ENCODE data around the gene MST1.
A peak's percentile ranks its signal among the peaks of the same experiment; 100 is the strongest.
"Not testable (repeated sequence)": the region's sequence is repeated elsewhere in the genome, so short reads cannot be mapped to it uniquely, and the experiment has no call there.

MST1 gene

DNA sequence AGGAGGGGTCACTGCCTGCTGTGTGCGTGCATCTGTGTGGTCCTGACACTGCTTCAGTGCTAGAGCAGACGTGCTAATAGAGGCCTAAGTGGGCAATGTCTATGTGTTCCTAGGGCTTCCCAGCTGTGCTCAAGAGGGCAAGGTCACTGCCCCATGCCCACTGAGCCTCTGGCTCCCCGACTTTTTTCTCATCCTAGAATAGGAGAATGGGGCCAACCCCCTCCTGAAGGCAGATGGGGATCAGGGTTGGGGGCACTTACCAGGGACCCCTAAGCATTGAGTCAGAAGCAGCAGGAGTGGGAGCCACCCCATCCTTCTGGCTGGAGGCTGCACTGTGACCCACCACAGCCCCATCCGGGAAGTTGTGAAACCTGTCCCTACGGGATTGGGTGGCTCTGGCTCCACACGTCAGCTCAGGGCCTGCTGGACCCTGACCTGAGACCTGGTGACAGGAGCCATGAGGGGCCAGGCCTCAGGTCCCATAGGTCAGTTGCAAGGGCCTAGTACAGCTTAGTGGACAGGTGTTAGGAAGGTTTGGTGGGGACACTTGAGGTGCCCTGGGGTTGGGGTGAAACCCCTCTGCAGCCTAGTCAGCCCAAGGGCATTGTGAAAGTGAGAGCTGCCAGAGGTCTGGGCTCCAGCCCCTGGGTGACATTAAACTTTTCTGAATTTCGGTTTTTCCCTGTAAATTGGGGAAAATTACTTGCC, 782 bp downstream of the MST1 start:
- Mint-ChIP-seq H3K4me1 (peaks cover 27% of the 10 kb centered on the region), H3K4me3 (peak overlapping the region; percentile 94 to 98 (median 97)), H3K27ac (peak overlapping the region; percentile 92 to 97 (median 97))
- H3K36me3 Mint-ChIP-seq (ENCODE audit: low read depth); H3K9me3 Mint-ChIP-seq; H3K27me3 Mint-ChIP-seq (ENCODE audit: low read depth): not testable (repeated sequence)

GRCh38 chr3:49687424-49687795, 1.9 kb downstream of the MST1 start:
- H3K9me3 Mint-ChIP-seq; H3K36me3 Mint-ChIP-seq (ENCODE audit: low read depth); H3K27me3 Mint-ChIP-seq (ENCODE audit: low read depth): not testable (repeated sequence)
- Mint-ChIP-seq H3K27ac (peak overlapping the region; percentile 74 to 86 (median 75)), H3K4me1 (peaks cover 23% of the 10 kb centered on the region), H3K4me3 (peak overlapping the region; percentile 86 to 98 (median 97))

GRCh38 chr3:49686769-49687423, 2.4 kb downstream of the MST1 start:
- peak overlapping the region; percentile 86 to 98 (median 97) for H3K4me3 Mint-ChIP-seq
- not testable (repeated sequence) for H3K27me3 Mint-ChIP-seq (ENCODE audit: low read depth); H3K9me3 Mint-ChIP-seq; H3K36me3 Mint-ChIP-seq (ENCODE audit: low read depth)
- peak overlapping the region; percentile 74 to 86 (median 75) for H3K27ac Mint-ChIP-seq
- H3K4me1 Mint-ChIP-seq = peaks cover 23% of the 10 kb centered on the region

DNA sequence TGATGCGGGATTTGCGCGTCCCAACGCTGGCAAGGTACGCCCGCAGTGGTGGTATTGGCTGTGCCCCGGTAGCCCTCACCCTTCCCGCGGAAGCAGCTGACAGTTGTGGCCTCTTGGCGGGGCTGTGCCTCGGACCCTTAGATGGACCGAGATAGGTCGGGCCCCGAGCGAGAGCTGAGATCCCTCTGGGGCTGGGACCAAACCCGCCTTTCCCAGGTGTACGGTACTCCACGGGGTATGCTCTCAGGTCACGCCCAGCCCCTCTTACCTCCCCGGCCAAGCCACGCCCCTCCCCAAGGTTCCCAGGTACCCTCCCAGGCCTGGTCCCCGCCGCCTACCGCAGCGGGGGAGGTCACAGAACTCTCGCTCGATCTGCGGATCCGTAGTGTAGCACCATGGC, 2.9 kb downstream of the MST1 start:
- not testable (repeated sequence) for H3K27ac Mint-ChIP-seq; H3K27me3 Mint-ChIP-seq (ENCODE audit: low read depth); H3K9me3 Mint-ChIP-seq; H3K36me3 Mint-ChIP-seq (ENCODE audit: low read depth)
- H3K4me1 Mint-ChIP-seq = peaks cover 23% of the 10 kb centered on the region
- H3K4me3 Mint-ChIP-seq = peak overlapping the region; percentile 86 to 98 (median 97)

DNA sequence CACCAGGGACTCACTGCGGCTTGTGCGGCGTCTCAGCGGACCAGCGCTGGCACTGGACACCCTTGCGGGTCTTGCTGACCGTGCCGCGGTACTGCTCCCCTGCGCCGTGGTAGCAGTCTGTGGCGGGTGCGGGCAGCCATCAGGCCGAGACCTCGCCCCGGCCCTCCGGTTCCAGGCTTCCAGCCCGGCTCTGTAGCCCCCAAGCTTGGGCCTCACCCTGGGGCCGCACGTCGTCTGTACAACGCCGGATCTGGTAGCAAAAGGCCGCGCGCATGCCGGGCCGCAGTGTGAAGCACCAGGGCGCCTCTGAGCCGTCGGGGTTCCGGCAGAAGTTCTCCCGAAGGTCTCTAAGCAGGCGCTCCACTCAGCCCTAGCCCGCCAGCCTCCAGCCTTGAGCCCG, 3.4 kb downstream of the MST1 start:
- H3K36me3 Mint-ChIP-seq (ENCODE audit: low read depth) = not testable (repeated sequence)

GRCh38 chr3:49685103-49685502, 4.2 kb downstream of the MST1 start:
- Mint-ChIP-seq H3K4me3 (peak overlapping the region; percentile 49 to 62 (median 50)), H3K4me1 (peaks cover 18% of the 10 kb centered on the region)
- H3K36me3 Mint-ChIP-seq (ENCODE audit: low read depth); H3K9me3 Mint-ChIP-seq; H3K27ac Mint-ChIP-seq; H3K27me3 Mint-ChIP-seq (ENCODE audit: low read depth): not testable (repeated sequence)

More for the DNA sequence above, 3.4 kb downstream of the MST1 start:
- not testable (repeated sequence) for H3K27ac Mint-ChIP-seq; H3K27me3 Mint-ChIP-seq (ENCODE audit: low read depth); H3K9me3 Mint-ChIP-seq
- H3K4me3 Mint-ChIP-seq = peak overlapping the region in 2 of 3 experiments; percentile 38 to 98
- peaks cover 23% of the 10 kb centered on the region for H3K4me1 Mint-ChIP-seq

DNA sequence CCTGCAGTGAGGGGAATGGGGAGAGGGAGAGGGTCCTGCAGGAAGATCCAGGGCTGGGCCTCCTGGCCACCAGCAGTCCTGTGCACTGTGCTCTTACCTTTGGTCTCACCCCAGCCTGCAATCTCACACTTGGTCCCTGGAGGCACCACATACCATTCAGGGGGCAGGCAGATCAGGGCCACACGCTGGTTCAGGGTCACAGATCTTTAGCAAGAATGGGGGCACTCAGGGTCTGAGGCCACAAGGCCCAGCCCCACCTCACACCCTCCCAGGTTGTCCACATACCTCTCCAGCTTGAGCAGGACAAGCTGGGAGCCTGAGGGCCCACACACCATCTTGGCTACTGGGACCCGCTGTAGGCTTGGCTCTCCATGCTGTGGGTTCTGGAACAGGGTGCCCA, 4.8 kb downstream of the MST1 start:
- not testable (repeated sequence) for H3K9me3 Mint-ChIP-seq; H3K27me3 Mint-ChIP-seq (ENCODE audit: low read depth); H3K27ac Mint-ChIP-seq; H3K36me3 Mint-ChIP-seq (ENCODE audit: low read depth)
- Mint-ChIP-seq H3K4me1 (peaks cover 11% of the 10 kb centered on the region), H3K4me3 (peak overlapping the region in 2 of 3 experiments; percentile 29 to 39)

- H3K36me3 Mint-ChIP-seq (ENCODE audit: low read depth) = peaks cover 9% of the 10 kb centered on the region
- H3K4me1 Mint-ChIP-seq = peaks cover 5% of the 10 kb centered on the region
- no peak overlapping the region for H3K4me3 Mint-ChIP-seq
- TF ChIP-seq CTCF (IDR thresholded peaks at IDR 0.05; ENCODE audit: unreplicated experiment in 3 of 3) = no peak
- no peaks in the 10 kb centered on the region for H3K9me3 Mint-ChIP-seq
- H3K27me3 Mint-ChIP-seq (ENCODE audit: low read depth) = peaks cover 4% of the 10 kb centered on the region
- peak overlapping the region in 1 of 3 experiments; percentile 76 for H3K27ac Mint-ChIP-seq
Observed at GRCh38 chr3:49683162-49683561, 6.1 kb downstream of the MST1 start.

GRCh38 chr3:49681543-49681942, 7.7 kb downstream of the MST1 start:
- Mint-ChIP-seq H3K4me3 (no peak overlapping the region), H3K27me3 (ENCODE audit: low read depth) (peaks cover 4% of the 10 kb centered on the region), H3K36me3 (ENCODE audit: low read depth) (peaks cover 14% of the 10 kb centered on the region), H3K27ac (no peak overlapping the region), H3K4me1 (no peaks in the 10 kb centered on the region), H3K9me3 (no peaks in the 10 kb centered on the region)
- no peak for TF ChIP-seq CTCF (IDR thresholded peaks at IDR 0.05; ENCODE audit: unreplicated experiment in 3 of 3)

Data from nephron (organoid).